Mesenchymal stem cell (in vitro differentiated cells and primary cell): Measurements from ENCODE around the gene HIPK3.

Experiments
- DNase-seq: peaks from one replicate; pipeline ENCODE4 v3.0.0-alpha.2; 2013
- H2AFZ ChIP-seq: one replicate; pipeline ENCODE4 v1.6.1; 2013; ENCODE audit warnings: low read depth, mild to moderate bottlenecking, control low read depth, inconsistent platforms, low read length, moderate library complexity
- H2AK5ac ChIP-seq: 2 replicates; pipeline ENCODE4 v1.6.1; 2013; ENCODE audit warnings: low read length, moderate library complexity, mild to moderate bottlenecking, inconsistent platforms; ENCODE audit not compliant: severe bottlenecking
- H2BK120ac ChIP-seq: one replicate; pipeline ENCODE4 v1.6.1; 2013; ENCODE audit warnings: low read depth, mild to moderate bottlenecking, inconsistent platforms, low read length, moderate library complexity
- H2BK12ac ChIP-seq, 2 experiments: one replicate each; pipeline ENCODE4 v1.6.1; 2013; ENCODE audit warnings: inconsistent platforms in 2 of 2, low read length in 2 of 2, mild to moderate bottlenecking in 2 of 2, moderate library complexity in 2 of 2, control low read depth in 1 of 2
- H2BK15ac ChIP-seq: one replicate; pipeline ENCODE4 v1.6.1; 2013; ENCODE audit warnings: mild to moderate bottlenecking, low read depth, inconsistent platforms; ENCODE audit not compliant: poor library complexity, severe bottlenecking
- H2BK5ac ChIP-seq: 2 replicates; pipeline ENCODE4 v1.6.1; 2013; ENCODE audit warnings: low read depth, mild to moderate bottlenecking, low read length, control low read depth, inconsistent platforms; ENCODE audit not compliant: poor library complexity, severe bottlenecking
- H3K14ac ChIP-seq, 2 experiments: one replicate each; pipeline ENCODE4 v1.6.1; 2013; ENCODE audit warnings: inconsistent platforms in 2 of 2, low read length in 2 of 2, control low read depth in 1 of 2, mild to moderate bottlenecking in 1 of 2, moderate library complexity in 1 of 2
- H3K18ac ChIP-seq, 2 experiments: one replicate each; pipeline ENCODE4 v1.6.1; 2013; ENCODE audit warnings: inconsistent platforms in 2 of 2, low read length in 2 of 2, control low read depth in 1 of 2, low read depth in 1 of 2, mild to moderate bottlenecking in 1 of 2
- H3K23ac ChIP-seq, 2 experiments: one replicate each; pipeline ENCODE4 v1.6.1; 2013; ENCODE audit warnings: inconsistent platforms in 2 of 2, low read length in 2 of 2, mild to moderate bottlenecking in 2 of 2, moderate library complexity in 2 of 2, control low read depth in 1 of 2
- H3K27ac ChIP-seq: 2 replicates; pipeline ENCODE4 v1.5.1; 2013; ENCODE audit warnings: mild to moderate bottlenecking, moderate library complexity, low read length, control low read depth, inconsistent platforms; ENCODE audit not compliant: poor library complexity, severe bottlenecking
- H3K27me3 ChIP-seq, 2 experiments: 2 replicates each; pipeline versions ENCODE4 v1.6.1 to v1.7.0; 2013; ENCODE audit warnings: low read length in 2 of 2, mild to moderate bottlenecking in 2 of 2, moderate library complexity in 2 of 2, control low read depth in 1 of 2, inconsistent platforms in 1 of 2; ENCODE audit not compliant: control insufficient read depth in 1 of 2, insufficient read depth in 1 of 2
- H3K36me3 ChIP-seq, 2 experiments: 2 replicates each; pipeline versions ENCODE4 v1.6.1 to v1.7.0; 2013; ENCODE audit warnings: low read length in 2 of 2, control low read depth in 1 of 2, inconsistent platforms in 1 of 2, low read depth in 1 of 2, mild to moderate bottlenecking in 1 of 2; ENCODE audit not compliant: insufficient read depth in 2 of 2, control insufficient read depth in 1 of 2
- H3K4ac ChIP-seq, 2 experiments: one replicate each; pipeline ENCODE4 v1.6.1; 2013; ENCODE audit warnings: inconsistent platforms in 2 of 2, low read length in 2 of 2, mild to moderate bottlenecking in 2 of 2, moderate library complexity in 2 of 2, control low read depth in 1 of 2, low read depth in 1 of 2
- H3K4me1 ChIP-seq: 2 replicates; pipeline ENCODE4 v1.6.1; 2013; ENCODE audit warnings: low read depth, low read length, control low read depth; ENCODE audit not compliant: control insufficient read depth, insufficient read depth
- H3K4me2 ChIP-seq: 2 replicates; pipeline ENCODE4 v1.6.1; 2013; ENCODE audit warnings: low read length, mild to moderate bottlenecking, inconsistent platforms; ENCODE audit not compliant: poor library complexity, severe bottlenecking
- H3K4me3 ChIP-seq, 2 experiments: 2 replicates each; pipeline versions ENCODE4 v1.5.1 to v1.7.0; 2013; ENCODE audit warnings: low read length in 2 of 2, mild to moderate bottlenecking in 2 of 2, control low read depth in 1 of 2, low read depth in 1 of 2; ENCODE audit not compliant: insufficient read depth in 1 of 2
- H3K79me1 ChIP-seq: replicated peaks from 2 replicates; pipeline ENCODE4 v1.6.1; 2013; ENCODE audit warnings: mild to moderate bottlenecking, control low read depth, low read length, inconsistent platforms; ENCODE audit not compliant: poor library complexity, severe bottlenecking
- H3K9ac ChIP-seq: 2 replicates; pipeline ENCODE4 v1.7.0; 2013; ENCODE audit warnings: mild to moderate bottlenecking, low read length, moderate library complexity
- H3K9me3 ChIP-seq: 2 replicates; pipeline ENCODE4 v1.7.0; 2013; ENCODE audit warnings: mild to moderate bottlenecking, low read length; ENCODE audit not compliant: control insufficient read depth
- H4K8ac ChIP-seq: one replicate; pipeline ENCODE4 v1.6.1; 2013; ENCODE audit warnings: inconsistent platforms, mild to moderate bottlenecking, low read length, moderate library complexity
- H4K91ac ChIP-seq: one replicate; pipeline ENCODE4 v1.6.1; 2013; ENCODE audit warnings: mild to moderate bottlenecking, low read length, inconsistent platforms
- WGBS: methylation state at CpG from one replicate; pipeline ENCODE4 v1.1.7; 2013; ENCODE audit warnings: mixed read lengths; 5-methylcytosine and 5-hydroxymethylcytosine counted together

Gene HIPK3

DNA sequence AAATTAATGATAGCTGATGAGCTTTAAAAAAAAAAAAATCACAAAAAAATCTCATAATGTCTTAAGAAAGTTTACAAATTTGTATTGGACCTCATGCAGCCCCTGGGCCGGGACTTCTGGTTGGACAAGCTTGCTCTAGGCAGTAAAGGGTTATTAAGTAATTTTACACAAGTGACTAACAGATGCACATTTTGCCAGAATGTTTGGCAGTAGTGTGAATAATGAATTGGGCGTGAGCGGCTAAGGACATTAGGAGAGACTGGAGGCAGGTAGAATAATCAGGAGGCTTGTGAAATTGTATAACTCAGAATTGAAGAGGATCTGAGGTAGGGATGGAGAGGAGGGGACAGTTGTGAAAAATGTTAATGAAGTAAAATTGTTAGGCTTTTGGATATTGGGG, 77.4 kb downstream of the HIPK3 start:
- Histone ChIP-seq H2BK12ac (no peak overlapping the region), H3K79me1 (peaks cover 30% of the 10 kb centered on the region), H4K8ac (no peak overlapping the region), H3K36me3 (peaks cover 0 to 51% of the 10 kb centered on the region in 2 experiments), H2AK5ac (no peak overlapping the region), H3K9me3 (no peaks in the 10 kb centered on the region), H4K91ac (no peak overlapping the region), H2BK15ac (no peak overlapping the region), H3K9ac (no peak overlapping the region), H3K27me3 (no peaks in the 10 kb centered on the region), H3K18ac (no peak overlapping the region), H3K4ac (no peak overlapping the region), H2BK120ac (no peak overlapping the region), H2AFZ (no peak overlapping the region), H3K4me3 (no peak overlapping the region), H3K4me2 (no peak overlapping the region), H3K14ac (no peak overlapping the region), H2BK5ac (no peak overlapping the region), H3K4me1 (no peaks in the 10 kb centered on the region), H3K27ac (no peak overlapping the region), H3K23ac (no peak overlapping the region)
- DNase-seq = no peak
- 97% methylated on average over 3 of the region's 3 CpGs for WGBS

DNA sequence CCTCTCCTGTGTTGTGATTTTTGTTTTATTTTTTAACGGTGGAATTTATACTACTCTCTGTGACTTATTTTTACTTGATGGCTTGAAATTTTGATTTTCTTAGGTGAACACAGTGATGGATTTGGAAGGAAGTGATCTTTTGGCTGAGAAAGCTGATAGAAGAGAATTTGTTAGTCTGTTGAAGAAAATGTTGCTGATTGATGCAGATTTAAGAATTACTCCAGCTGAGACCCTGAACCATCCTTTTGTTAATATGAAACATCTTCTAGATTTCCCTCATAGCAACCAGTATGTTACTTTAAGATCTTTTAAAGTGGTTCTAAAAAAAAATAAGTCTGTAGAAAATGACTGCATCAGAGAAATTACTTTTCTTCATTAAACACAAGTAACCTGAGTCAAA, 82.1 kb downstream of the HIPK3 start:
- Histone ChIP-seq H3K23ac (no peak overlapping the region), H2BK15ac (no peak overlapping the region), H2BK120ac (no peak overlapping the region), H3K4ac (no peak overlapping the region), H3K27me3 (no peaks in the 10 kb centered on the region), H2AFZ (no peak overlapping the region), H3K9ac (no peak overlapping the region), H2BK5ac (no peak overlapping the region), H2BK12ac (no peak overlapping the region), H3K4me1 (no peaks in the 10 kb centered on the region), H3K36me3 (peaks cover 12 to 62% of the 10 kb centered on the region in 2 experiments), H4K8ac (no peak overlapping the region), H2AK5ac (no peak overlapping the region), H3K4me2 (no peak overlapping the region), H3K4me3 (no peak overlapping the region), H3K18ac (no peak overlapping the region), H3K14ac (no peak overlapping the region), H4K91ac (no peak overlapping the region), H3K9me3 (no peaks in the 10 kb centered on the region), H3K79me1 (peaks cover 23% of the 10 kb centered on the region), H3K27ac (no peak overlapping the region)
- WGBS = 100% methylated on average over 1 of the region's 1 CpG
- no peak for DNase-seq

DNA sequence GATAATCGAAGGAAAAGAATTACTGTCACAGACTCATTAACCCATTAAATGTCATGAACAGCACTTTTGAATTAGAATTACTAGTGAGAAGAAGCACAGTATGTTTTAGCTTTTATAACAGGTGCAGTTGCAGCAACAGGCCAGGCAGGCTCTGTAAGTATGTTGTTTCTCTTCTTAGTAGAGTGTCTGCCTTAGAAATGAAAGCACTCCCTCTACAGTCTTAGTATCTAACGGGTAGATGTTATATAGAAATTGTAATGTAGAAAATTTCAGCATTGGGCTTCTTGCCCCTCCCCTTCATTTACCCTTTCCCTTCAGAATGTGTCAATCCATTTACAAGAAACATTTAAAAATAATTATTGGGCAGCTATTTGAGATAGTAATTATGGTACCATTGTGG, 87.4 kb downstream of the HIPK3 start:
- Histone ChIP-seq H4K8ac (no peak overlapping the region), H3K4ac (no peak overlapping the region), H2BK12ac (no peak overlapping the region), H2BK120ac (no peak overlapping the region), H3K4me2 (no peak overlapping the region), H3K27ac (no peak overlapping the region), H3K4me1 (no peaks in the 10 kb centered on the region), H3K27me3 (no peaks in the 10 kb centered on the region), H3K18ac (no peak overlapping the region), H3K36me3 (peaks cover 30 to 97% of the 10 kb centered on the region in 2 experiments), H2BK15ac (no peak overlapping the region), H3K4me3 (no peak overlapping the region), H3K9ac (peak overlapping the region; percentile 21), H3K79me1 (peaks cover 12% of the 10 kb centered on the region), H2BK5ac (no peak overlapping the region), H4K91ac (no peak overlapping the region), H3K23ac (no peak overlapping the region), H3K9me3 (no peaks in the 10 kb centered on the region), H2AFZ (no peak overlapping the region), H3K14ac (no peak overlapping the region), H2AK5ac (no peak overlapping the region)
- no CpG with 5 or more reads among the region's 2 CpGs for WGBS
- DNase-seq = no peak

DNA sequence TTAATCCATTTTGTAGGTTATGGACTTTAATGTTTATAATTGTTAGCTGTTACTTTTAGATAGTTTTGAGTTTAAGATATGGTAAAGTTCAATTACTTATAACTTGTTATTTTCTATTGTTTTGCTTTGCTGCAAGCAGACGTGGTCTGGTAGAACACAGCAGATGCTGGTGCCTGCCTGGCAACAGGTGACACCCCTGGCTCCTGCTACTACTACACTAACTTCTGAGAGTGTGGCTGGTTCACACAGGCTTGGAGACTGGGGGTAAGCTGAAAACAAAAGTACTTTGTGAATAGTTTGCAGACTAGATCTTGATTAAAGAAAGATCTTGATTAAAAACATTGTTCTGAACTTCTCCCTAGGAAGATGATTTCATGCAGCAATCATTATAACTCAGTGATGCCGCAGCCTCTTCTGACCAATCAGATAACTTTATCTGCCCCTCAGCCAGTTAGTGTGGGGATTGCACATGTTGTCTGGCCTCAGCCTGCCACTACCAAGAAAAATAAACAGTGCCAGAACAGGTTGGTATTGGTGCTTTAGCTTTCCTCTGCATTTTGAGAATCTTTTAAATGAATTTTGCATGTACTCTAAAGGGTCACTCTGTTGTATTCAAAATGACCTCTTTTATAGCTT, 90.4 kb downstream of the HIPK3 start:
- Histone ChIP-seq H4K91ac (no peak overlapping the region), H2BK15ac (no peak overlapping the region), H3K4me2 (no peak overlapping the region), H3K79me1 (peaks cover 6% of the 10 kb centered on the region), H2AFZ (no peak overlapping the region), H3K4ac (no peak overlapping the region), H3K27me3 (no peaks in the 10 kb centered on the region), H2BK120ac (no peak overlapping the region), H3K14ac (no peak overlapping the region), H3K9me3 (no peaks in the 10 kb centered on the region), H3K4me1 (no peaks in the 10 kb centered on the region), H3K4me3 (no peak overlapping the region), H3K9ac (no peak overlapping the region), H3K27ac (no peak overlapping the region), H3K36me3 (peaks cover 29 to 99% of the 10 kb centered on the region in 2 experiments), H2BK12ac (no peak overlapping the region), H2AK5ac (no peak overlapping the region), H3K23ac (no peak overlapping the region), H4K8ac (no peak overlapping the region), H3K18ac (no peak overlapping the region), H2BK5ac (no peak overlapping the region)
- WGBS = 80% methylated on average over 2 of the region's 2 CpGs
- DNase-seq = no peak
